Parathyroid adenoma (tissue), 2 donors: ENCODE results near the gene COA8.
A peak's percentile ranks its signal among the peaks of the same experiment; 100 is the strongest.

Experiments used
- H2AFZ ChIP-seq: fragments of 300-600 bp; sonication (generic); one replicate; pipeline ENCODE4 v1.7.0; 2017; ENCODE audit warnings: antibody characterized with exemption, mild to moderate bottlenecking
- H3K27ac ChIP-seq: fragments of 300-600 bp; sonication (generic); one replicate; pipeline ENCODE4 v1.7.0; 2017
- H3K27me3 ChIP-seq: fragments of 300-600 bp; sonication (generic); one replicate; pipeline ENCODE4 v1.7.0; 2017; ENCODE audit warnings: low read length; ENCODE audit not compliant: control insufficient read depth, insufficient read depth
- H3K36me3 ChIP-seq: fragments of 300-600 bp; sonication (generic); one replicate; pipeline ENCODE4 v1.7.0; 2017; ENCODE audit warnings: low read length; ENCODE audit not compliant: control insufficient read depth, insufficient read depth
- H3K4me1 ChIP-seq: fragments of 300-600 bp; sonication (generic); one replicate; pipeline ENCODE4 v1.7.0; 2017; ENCODE audit warnings: control low read depth
- H3K4me2 ChIP-seq: fragments of 300-600 bp; sonication (generic); one replicate; pipeline ENCODE4 v1.7.0; 2017; ENCODE audit warnings: low read length
- H3K4me3 ChIP-seq: fragments of 300-600 bp; sonication (generic); one replicate; pipeline ENCODE4 v1.7.0; 2017; ENCODE audit warnings: low read depth, low read length
- H3K79me2 ChIP-seq: fragments of 300-600 bp; sonication (generic); one replicate; pipeline ENCODE4 v1.7.0; 2017; ENCODE audit warnings: control low read depth
- H3K9ac ChIP-seq: fragments of 300-600 bp; sonication (generic); one replicate; pipeline ENCODE4 v1.7.0; 2017; ENCODE audit warnings: mild to moderate bottlenecking
- H3K9me3 ChIP-seq: fragments of 300-600 bp; sonication (generic); one replicate; pipeline ENCODE4 v1.7.0; 2017; ENCODE audit warnings: low read length; ENCODE audit not compliant: control insufficient read depth
- CTCF ChIP-seq: fragments of 300-600 bp; sonication (generic); IDR thresholded peaks from one replicate; pipeline ENCODE4 v1.7.0; 2017; ENCODE audit warnings: antibody characterized with exemption, mild to moderate bottlenecking
- donor health status: primary hyperparathyroidism.

The COA8 gene

GRCh38 chr14:103520269-103520656 lies 42.5 kb upstream of the COA8 start:
- no peaks in the 10 kb centered on the region for H3K36me3 ChIP-seq
- no peaks in the 10 kb centered on the region for H3K9me3 ChIP-seq
- TF ChIP-seq CTCF, result no peak
- H3K27me3 ChIP-seq, result no peaks in the 10 kb centered on the region
- H3K27ac ChIP-seq, result peak overlapping the region; percentile 95
- H2AFZ ChIP-seq, result peak overlapping the region; percentile 48
- H3K9ac ChIP-seq, result no peak overlapping the region
- peak overlapping the region; percentile 84 for H3K4me2 ChIP-seq
- H3K79me2 ChIP-seq, result no peaks in the 10 kb centered on the region
- H3K4me3 ChIP-seq, result peak overlapping the region; percentile 74
- peaks cover 27% of the 10 kb centered on the region for H3K4me1 ChIP-seq

- Histone ChIP-seq H3K4me2 (peak overlapping the region; percentile 84), H3K27me3 (no peaks in the 10 kb centered on the region), H3K36me3 (no peaks in the 10 kb centered on the region), H3K27ac (peak overlapping the region; percentile 95), H3K9me3 (no peaks in the 10 kb centered on the region), H3K79me2 (no peaks in the 10 kb centered on the region), H3K4me1 (peaks cover 27% of the 10 kb centered on the region), H3K4me3 (peak overlapping the region; percentile 74), H3K9ac (peak overlapping the region; percentile 48), H2AFZ (peak overlapping the region; percentile 81)
- TF ChIP-seq CTCF, result peak; percentile 71
Measured at GRCh38 chr14:103520657-103521437, 41.9 kb upstream of the COA8 start.

- Histone ChIP-seq H3K4me1 (peaks cover 27% of the 10 kb centered on the region), H2AFZ (peak overlapping the region; percentile 81), H3K27ac (peak overlapping the region; percentile 95), H3K27me3 (no peaks in the 10 kb centered on the region), H3K4me2 (peak overlapping the region; percentile 84), H3K9ac (peak overlapping the region; percentile 48), H3K4me3 (peak overlapping the region; percentile 74), H3K79me2 (no peaks in the 10 kb centered on the region), H3K9me3 (no peaks in the 10 kb centered on the region), H3K36me3 (no peaks in the 10 kb centered on the region)
- no peak for TF ChIP-seq CTCF
Measured at GRCh38 chr14:103521438-103521950, 41.3 kb upstream of the COA8 start.

- no peak for TF ChIP-seq CTCF
- no peaks in the 10 kb centered on the region for H3K79me2 ChIP-seq
- H3K36me3 ChIP-seq, result no peaks in the 10 kb centered on the region
- H3K4me2 ChIP-seq, result peak overlapping the region; percentile 84
- peaks cover 27% of the 10 kb centered on the region for H3K4me1 ChIP-seq
- H3K27ac ChIP-seq, result peak overlapping the region; percentile 95
- no peak overlapping the region for H3K9ac ChIP-seq
- peak overlapping the region; percentile 81 for H2AFZ ChIP-seq
- peak overlapping the region; percentile 74 for H3K4me3 ChIP-seq
- H3K27me3 ChIP-seq, result no peaks in the 10 kb centered on the region
- H3K9me3 ChIP-seq, result no peaks in the 10 kb centered on the region
Measured at GRCh38 chr14:103521951-103522563, 40.7 kb upstream of the COA8 start.
